Stimulated activated CD8-positive, alpha-beta memory T cell treated with anti-CD3 and anti-CD28 coated beads, Interleukin-7, amount 100 ng/mL, for 24 hours (primary cell): ENCODE measurements around the gene NEDD9.

Experiments used
- DNase-seq: peaks from one replicate; pipeline ENCODE4 v3.0.0-alpha.2; 2020; ENCODE audit warnings: low read depth

The NEDD9 gene

DNA sequence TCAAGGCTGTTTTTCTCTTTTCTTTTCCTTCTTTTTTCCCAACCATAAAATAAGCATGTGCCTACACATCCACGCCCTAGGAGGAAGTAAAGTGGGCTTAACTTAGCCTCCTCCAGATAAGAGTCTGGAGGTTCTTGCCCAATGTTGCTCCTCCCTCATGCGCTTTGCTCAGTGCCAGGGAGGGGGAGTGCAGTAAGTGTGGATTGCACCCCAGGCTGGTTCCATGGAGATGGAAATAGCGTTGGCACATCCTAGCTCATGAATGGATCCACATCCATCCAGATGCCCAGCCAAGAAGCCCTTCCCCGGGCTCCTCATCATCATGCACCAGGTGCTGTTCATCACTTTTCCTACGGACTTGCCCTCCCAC, 58.2 kb downstream of the NEDD9 start:
- no peak for DNase-seq

DNA sequence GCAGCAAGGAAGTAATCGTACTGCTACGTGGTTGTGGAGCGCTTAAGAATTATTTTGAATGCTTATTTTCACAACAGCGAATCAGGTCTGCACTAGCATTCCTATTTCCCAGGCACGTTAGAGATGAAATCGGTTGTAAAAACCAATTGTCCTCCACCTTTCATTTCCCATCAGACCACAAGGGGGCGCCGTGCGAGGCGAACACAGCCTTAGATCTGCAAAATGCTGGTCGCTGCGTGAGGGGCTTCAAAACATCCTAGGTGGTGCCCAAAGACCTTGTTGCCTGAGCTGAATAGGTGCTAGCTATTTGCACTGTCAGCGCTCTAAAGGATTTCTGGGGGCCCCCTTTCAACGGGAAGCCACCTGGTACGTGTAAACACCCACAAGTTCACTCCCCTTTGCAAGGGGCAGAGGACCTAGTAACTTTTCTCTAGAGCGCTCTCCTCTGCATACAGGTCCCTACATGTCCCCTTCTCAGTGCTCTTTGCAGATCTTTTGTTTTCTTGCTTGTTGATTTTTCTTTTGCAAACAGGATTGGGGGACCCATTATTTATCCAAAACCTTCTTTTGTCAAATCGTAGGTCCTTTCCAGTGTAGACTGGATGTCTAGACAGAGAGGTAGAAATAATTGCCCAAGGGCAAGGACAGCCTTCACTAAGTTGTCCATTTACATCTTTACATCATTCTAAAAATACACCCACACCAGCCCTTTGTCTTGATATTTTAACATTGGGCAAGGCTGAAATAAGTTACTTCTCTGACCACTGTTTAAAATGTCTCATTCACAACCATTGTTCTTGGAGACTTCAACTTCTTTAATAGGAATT, 59.8 kb downstream of the NEDD9 start:
- DNase-seq: peak; percentile 65

DNA sequence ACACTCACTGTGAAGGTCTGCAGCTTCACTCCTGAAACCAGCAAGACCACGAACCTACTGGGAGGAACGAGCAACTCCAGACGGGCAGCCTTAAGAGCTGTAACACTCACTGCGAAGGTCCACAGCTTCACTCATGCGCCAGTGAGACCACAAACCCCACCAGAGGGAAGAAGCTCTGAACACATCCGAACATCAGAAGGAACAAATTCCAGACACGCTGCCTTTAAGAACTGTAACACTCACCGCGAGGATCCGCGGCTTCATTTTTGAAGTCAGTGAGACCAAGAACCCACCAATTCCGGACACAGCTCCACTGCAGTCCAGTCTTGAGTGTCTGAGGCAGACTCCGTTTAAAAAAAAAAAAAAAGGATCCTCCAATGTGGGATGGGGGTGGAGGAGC, 60.5 kb downstream of the NEDD9 start:
- no peak for DNase-seq

DNA sequence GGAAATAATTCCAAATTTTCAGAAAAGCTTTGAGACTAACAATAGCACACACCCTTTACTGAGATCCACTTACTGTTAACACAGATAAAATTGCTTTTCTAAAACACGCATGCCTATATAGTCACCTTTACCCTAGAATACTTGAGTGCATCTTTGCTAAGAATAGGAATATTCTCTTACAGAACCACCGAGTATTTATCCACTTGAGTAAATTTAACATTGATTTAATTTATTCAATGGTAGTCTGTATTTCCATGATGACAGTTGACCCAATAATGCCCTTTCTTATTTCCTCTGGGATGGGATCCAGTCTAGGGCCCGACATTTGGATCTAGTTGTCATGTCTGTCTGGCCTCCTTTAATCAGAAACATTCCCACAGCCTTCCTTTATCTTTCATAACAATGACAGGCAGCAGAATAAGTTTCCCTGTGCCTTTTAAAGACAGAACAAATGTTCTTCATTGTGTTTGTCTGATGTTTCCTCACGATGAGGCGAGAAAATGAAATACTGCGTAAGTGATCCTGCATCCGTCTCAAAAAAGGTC, 64.3 kb downstream of the NEDD9 start:
- no peak for DNase-seq

DNA sequence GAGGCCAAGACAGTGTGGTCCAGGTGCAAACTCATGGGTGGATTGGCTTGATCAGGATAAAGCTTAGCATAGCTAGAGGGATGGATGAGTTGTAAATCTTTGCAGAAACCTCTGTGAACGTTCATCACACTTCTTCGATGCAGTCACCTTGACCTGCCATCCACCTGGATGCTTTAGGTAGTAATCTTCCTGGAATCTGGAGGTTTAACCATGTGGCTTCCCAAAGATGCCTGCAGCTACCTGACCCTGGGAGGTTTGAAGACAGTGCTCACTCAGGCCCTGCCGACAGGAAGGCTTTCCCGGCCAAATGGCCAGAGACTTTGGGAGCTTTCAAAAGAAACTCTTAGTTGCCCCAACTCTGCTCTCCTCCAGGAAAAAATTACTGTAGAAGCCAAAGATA, 65.5 kb downstream of the NEDD9 start:
- DNase-seq: no peak

DNA sequence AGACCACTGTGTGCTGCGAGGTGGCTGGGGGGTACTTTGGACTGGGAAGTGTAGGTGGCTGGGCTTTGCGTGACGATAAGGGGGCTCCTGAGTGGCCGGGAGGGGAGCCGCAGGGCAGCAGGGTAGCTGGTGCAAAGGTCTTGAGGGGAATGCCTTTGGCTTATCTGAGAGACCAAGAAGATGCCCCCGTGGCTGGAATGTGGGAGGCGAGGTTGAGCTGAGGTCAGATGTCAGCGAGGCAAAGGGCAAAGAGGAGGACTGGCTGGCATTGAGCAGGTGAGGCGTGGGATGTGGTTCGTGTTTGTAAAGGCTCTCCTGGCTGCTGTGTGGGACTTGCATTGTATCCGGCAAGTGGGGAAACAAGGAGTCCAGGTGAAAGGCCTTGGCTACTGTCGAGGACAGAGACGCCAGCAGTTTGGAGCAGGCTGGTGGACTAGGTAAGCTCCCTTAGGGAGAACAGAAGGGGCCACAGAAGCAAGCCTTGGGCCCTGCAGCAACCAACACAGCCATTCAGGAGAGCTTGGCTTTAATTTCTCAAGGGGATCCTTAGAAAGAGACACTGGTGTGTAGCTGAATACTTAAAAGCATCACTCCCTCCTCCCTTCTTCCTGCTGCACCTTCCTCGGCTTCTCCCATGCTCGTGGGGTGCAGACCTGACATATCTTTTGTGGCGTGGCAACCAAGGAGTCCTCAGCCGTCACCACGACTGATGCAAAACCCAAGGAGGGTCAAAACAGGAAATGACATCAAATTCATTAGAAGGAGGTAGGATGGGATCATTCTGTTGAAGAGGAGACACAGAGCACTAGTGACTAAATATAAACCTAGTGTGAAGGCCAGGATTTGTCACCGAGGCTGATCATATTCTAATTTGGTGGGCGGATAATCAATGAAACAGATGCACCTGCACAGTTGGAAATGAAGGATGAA, 67.5 kb downstream of the NEDD9 start:
- DNase-seq: no peak

DNA sequence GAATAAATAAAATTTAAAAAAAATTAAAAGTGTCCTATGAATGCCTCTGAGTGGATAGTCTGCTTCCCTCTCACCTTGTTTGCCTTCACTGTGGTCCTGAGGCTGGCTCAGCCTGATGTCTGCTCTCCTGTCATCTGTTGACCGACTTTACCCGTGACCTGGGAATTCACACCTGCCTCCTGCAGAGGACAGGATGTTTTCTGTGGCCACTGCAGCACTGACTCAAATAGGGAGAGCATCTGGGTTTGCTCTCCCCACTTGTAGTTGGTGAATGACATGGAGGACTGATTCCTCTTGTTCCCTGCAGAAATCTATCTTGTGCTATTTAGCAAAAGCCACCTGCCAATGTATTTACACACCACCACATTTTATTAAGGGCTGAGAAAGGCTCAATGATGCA, 68.5 kb downstream of the NEDD9 start:
- DNase-seq: no peak

DNA sequence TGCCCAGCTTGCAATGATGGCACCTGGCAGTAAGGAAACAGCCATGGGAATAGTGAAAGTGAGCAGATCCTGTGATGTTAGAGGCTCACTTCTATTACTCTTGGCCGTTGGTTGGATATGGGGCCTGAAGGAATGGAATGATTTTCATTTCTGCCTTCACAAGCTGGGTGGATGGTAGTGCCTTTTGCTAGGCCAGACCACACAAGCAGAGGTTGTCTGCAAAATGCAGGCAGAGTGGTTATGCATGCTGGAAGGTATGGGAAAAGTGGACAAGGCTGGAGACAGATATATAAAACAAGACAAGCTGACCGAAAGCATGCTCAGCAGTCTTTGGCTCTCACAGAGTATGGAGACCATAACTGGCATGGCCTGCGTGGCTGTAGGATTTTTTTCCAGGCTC, 70.2 kb downstream of the NEDD9 start:
- DNase-seq: no peak

DNA sequence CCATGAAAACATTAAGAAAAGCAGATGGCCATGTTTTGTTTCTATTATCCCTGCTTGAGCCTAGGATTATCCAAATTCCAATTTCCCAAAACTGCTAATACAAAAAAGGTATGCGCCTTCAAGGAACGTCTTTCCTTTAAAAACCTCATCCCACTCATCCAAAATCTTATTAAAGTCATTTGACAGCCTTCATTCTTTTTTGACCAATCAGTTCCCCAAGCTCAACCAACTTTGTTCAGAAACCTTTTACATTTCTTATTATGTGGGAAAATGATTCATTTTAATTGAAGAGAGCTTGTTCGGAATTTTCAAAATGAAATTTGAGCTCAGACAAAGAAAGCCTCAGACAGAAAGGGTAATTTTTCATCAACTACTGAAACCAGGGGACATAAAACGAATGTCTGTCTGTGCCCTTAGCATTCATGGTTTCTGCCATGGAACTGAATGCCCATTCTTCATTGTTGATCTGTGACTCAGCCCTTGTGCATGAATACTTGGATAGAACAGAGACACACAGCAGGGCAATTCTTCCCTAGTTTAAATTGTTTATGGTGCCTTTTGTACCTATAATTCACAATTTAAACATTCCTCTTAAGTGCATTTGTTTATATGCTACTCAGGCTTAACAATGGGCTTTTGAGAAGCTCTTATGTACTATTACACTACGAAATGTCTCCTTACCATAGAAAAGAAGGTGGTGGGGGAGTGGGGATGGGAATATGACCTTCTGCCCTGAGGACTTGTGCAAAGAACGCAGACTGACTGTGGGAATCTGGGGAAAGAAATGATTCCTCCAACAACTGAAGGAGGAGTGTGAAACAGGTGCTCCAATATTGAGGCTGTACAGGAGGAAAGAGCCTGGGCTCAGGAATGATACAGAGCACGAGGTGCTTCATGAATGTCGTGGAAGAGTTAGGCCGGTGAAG, 71.2 kb downstream of the NEDD9 start:
- DNase-seq: no peak

DNA sequence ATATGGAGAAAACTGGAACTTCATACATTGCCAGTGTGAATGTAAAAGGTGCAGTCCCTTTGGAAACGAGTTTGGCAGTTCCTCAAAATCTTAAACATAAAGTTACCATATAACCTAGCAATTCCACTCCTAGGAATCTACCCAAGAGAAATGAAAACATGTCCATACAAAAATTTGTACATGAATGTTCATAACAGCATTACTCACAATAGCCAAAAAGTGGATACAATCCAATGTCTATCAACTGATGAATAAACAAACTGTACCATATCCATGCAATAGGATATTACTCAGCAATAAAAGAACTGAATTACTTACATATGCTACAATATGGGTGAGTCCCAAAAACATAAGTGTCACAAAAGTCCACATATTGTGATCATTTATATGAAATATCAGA, 72.3 kb downstream of the NEDD9 start:
- no peak for DNase-seq

DNA sequence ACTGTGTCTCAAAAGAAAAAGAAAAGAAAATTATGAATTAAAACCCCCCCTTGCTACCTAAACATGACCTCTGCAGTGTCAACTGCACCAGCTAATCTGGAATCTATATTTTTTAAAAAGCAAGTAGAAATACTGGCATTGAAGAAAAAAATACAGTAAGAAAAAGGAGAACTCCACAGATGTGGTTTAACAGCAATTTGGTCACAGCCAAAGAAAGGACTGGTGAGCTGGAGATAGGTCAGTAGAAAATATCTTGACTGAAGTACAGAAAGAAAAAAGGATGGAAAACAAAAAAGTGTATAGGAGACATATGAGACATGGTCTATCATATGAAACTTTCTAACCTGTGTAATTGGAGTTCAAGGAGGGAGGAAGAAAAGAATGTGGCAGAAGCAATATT, 76.9 kb downstream of the NEDD9 start:
- DNase-seq: no peak

DNA sequence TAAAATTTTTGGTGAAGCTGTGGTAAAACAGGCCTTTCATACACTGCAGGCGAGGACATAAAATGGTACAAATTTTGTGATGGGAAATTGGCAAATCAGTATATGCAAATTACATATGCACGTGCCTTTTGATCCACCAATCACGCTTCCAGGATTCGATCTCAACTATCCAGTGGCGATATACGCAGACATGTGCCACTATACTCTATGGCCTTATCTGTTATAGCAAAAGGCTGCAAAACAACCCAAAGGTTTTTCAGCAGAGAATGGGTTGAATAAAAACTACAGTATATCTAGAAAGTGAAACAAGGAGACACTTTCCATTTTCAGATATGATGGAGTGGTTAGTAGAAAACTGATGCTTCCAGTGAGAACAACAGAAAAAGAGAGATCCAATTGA, 79.0 kb downstream of the NEDD9 start:
- DNase-seq: no peak

DNA sequence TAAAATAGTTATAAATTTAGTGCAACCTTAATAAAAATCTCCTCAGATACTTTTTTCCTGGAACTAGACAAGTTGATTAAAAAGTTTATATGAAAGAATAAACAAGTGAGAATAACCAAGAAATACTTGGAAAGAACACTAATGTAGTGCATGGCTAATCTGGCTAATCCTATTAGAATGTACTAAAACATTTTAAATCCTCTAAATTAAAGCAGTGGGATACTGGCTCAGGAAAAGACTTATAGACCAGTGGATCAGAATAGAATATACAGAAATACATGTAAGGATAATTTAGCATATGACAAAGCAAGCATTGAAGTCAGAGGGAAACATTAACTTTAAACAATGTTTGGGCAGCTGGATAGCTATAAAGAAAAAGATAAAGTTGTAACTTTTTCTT, 79.9 kb downstream of the NEDD9 start:
- no peak for DNase-seq

DNA sequence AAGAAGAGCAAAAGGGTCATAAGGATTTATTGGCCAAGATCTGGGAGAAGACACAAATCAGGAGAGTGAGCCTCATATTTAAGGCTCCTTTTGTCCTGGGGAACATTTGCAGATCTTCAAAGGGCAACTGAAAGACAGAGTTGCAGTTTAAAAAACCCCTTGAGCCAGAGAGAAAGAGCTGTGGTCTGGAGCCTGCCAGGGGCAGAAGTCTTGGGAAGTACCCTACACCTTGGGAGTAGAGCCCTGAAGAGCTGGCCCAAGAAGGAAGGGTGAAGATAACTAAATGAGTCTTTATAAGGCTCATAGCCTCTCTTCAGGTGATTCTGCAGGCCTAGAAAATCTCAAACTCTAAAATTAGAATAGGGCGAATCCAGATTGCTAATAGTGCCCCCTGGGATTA, 81.0 kb downstream of the NEDD9 start:
- DNase-seq: no peak

DNA sequence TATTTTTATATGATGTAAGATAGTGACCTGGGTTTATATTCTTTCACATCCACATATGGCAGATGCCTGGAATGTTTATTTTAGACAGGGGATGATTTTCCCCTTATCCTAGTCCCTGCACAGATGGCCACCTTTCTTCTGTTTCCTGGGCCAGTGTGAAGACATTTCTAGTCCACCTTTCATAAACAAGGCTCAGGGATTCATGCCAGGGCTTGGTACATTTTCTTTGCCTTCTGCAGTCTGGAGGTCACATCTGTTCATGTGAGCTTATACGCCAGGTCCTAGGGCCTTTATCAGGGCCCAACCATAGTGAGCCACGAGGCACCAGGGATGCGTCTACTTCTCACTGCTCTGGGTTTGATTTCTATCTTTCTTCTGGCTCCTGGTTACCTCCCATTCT, 82.9 kb downstream of the NEDD9 start:
- no peak for DNase-seq

DNA sequence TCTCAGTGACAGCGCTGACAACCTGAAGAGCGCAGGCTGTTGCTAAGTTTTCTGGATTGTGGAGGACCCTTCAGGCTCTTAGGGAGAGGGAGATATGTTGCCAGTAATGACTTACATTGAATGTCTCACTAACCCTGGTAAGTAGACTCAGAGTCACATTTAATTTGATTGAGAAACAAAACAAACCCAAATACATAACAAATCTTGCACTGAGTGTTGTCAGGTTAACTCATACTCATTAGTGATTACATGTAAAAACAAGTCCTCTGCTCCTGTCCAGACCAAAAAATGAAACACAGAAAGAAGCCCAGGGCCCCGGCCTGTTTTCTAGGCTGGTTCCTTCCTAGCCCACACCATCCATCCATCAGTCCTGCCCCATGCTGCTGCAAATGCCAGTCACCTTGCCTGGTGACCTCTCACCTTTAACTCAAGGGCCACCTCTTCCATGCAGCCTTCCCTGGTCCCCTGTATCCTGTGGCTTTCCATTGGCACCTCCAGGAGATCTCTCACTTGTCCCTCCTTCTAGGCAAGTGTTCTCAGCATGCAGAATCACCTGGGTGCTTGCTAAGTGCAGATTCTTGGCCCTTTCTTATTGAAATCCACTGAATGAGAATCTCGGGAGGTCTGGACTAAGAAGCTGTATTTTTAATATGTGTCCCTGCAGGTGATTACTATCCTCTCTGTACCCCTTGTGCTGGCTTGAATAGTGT, 86.2 kb downstream of the NEDD9 start:
- no peak for DNase-seq

DNA sequence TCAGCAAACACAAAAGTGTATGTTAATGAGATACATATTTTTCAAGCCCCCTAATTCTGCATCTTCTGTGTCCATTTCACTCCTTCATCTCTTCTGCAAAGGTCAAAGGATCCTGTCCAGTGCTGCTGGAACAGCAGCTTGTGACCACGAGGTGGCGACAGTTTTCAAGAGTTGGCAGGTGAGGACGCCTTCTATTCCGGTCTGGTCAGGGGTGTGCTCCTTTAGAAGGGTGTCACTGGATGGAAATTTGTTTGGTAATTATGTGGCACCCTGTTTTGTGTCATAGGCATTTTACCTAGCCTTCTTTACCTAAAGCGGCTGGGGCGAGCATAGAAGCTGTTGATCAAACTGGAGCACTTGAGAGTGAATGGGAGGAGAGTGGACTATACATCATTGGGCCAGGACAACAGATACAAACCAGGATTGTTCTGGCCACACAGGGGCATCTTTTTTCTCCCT, 88.0 kb downstream of the NEDD9 start:
- DNase-seq: peak; percentile 49

DNA sequence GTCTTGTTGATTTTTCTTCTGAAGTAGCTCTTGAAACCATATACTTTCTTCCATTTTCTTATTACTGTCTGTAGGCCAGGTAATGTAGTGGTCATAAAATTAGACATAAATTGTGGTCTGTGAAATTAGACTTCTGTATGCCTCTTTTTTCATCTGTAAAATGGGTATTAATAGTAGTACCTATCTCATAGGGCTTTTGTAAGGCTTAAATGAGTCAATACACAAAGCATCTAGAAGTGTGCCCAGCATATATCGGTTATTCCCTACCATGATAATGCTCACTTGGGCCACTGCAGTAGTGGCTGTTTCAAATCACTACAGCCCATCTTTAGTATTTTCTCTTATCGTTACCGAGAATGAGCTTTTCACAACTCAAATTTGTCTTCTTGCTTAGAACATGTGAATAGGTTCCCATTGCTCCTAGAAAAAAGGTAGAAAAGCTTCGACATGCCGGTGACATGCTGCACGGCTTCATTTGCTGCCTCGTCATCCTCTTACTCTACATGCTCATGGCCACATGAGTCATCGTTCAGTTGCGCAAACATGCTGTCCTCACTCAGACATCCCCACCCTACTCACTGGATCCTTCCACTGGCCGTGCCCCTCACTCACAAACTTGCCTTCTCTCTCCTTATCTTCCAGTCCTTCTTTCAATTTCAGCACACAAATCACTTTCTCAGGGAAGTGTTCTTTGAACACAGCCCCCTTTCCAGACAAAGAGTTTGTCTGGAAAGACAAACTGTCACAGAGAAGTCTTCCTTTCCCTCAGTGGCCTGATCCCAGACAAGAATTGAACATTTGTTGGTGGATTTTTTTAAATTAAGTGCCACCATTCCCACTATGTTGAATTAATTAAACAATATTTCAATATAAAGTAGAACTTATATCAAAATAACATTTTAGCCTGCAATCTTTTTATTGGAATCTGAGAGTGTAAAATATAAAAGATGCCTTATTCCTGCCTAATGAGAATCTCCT, 88.8 kb downstream of the NEDD9 start:
- no peak for DNase-seq

DNA sequence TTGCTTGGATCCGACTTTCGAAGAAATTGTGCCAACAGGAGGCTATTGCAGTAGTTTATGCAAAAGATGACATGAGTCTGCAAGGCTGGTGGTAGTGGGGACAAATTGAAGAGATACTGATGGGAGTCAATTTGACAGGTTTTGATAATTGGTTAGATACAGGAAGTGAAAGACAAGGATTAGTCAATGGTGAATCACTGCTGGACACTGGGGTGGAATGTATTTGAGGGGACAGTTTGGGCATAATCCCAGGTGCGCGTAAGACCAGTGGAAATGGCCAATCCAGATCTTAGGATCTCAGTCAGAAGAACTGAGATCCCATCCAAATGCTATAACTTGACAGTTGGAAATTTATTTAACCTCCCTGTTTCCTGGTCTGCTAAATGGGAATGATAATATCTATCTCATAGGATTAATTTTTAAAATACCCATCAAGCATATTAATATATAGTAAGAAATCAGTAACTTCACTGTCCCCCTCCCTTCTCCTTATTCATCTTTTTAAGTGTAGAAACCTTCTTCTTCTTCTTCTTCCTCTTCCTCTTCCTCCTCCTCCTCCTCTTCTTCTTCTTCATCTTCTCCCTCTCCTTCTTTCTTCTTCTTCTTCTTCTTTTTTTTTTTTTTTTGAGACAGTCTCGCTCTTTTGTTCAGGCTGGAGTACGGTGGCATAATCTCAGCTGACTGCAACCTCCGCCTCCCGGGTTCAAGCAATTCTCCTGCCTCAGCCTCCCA, 90.0 kb downstream of the NEDD9 start:
- DNase-seq: no peak
